ENCODE data around the gene TGFBR1.

Gene TGFBR1

DNA sequence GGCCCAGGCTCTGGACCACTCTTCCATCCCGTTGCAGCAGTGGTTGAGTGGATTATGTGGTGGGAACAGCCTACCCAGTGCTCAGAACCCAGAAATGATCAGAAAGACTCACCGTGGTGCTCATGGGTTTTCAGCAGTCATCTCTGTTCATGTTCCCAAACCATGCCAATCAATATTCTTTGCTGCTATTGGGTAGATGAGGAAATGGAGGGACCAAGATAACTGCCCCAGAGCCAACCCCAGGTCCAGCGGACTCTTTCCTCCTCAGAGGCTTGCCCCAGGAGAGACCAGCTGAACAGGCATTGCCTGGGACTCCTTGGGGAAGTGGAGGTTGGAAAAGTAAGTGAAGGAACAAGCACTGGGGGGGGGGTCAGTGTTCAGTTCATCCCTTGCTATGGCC lies 78.7 kb downstream of the TGFBR1 start:
- no peak overlapping the region for H3K27ac ChIP-seq (ENCODE audit: low read depth, low read length)
- no peaks in the 10 kb centered on the region for H3K36me3 ChIP-seq (ENCODE audit: control insufficient read depth in 5 of 5, insufficient read depth in 5 of 5, low read length in 5 of 5)
- H3K27me3 ChIP-seq (ENCODE audit: control insufficient read depth in 5 of 5, insufficient read depth in 4 of 5, low read length in 5 of 5): peaks cover 0 to 5% (median 0%) of the 10 kb centered on the region in 5 donors
- H3K9ac ChIP-seq (ENCODE audit: low read length in 5 of 5): no peak overlapping the region
- no peaks in the 10 kb centered on the region for H3K9me3 ChIP-seq (ENCODE audit: control insufficient read depth in 5 of 5, low read length in 5 of 5)
- H3K4me3 ChIP-seq (ENCODE audit: low read depth in 1 of 5, low read length in 5 of 5): no peak overlapping the region
- H3K4me1 ChIP-seq (ENCODE audit: control insufficient read depth in 5 of 5, insufficient read depth in 5 of 5, low read length in 5 of 5): peaks cover 4 to 10% (median 5%) of the 10 kb centered on the region in 5 donors

DNA sequence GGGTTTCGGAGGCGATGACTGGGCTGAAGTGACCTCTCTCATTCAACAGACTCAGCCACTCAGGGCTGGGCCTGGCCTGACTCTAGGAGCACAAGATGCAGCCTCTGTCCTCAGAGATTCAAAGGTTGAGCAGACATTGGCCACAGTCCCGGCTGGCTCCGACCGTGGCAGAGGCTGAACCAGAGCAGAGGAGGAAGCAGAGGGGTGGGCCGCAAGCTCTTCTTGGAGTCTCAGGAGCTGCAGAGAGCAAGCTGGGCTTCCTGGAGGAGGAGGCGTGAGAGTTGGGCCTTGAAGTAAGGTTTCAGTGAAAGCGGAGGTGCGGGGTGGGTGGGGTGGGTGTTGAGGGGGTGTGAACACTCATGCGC lies 79.2 kb downstream of the TGFBR1 start:
- Histone ChIP-seq H3K27ac (ENCODE audit: low read depth, low read length) (no peak overlapping the region), H3K36me3 (ENCODE audit: control insufficient read depth in 5 of 5, insufficient read depth in 5 of 5, low read length in 5 of 5) (no peaks in the 10 kb centered on the region), H3K4me1 (ENCODE audit: control insufficient read depth in 5 of 5, insufficient read depth in 5 of 5, low read length in 5 of 5) (peaks cover 4 to 10% (median 5%) of the 10 kb centered on the region in 5 donors), H3K27me3 (ENCODE audit: control insufficient read depth in 5 of 5, insufficient read depth in 4 of 5, low read length in 5 of 5) (peaks cover 0 to 10% (median 3%) of the 10 kb centered on the region in 5 donors), H3K9me3 (ENCODE audit: control insufficient read depth in 5 of 5, low read length in 5 of 5) (no peaks in the 10 kb centered on the region), H3K9ac (ENCODE audit: low read length in 5 of 5) (no peak overlapping the region), H3K4me3 (ENCODE audit: low read depth in 1 of 5, low read length in 5 of 5) (peak overlapping the region in 1 of 5 donors; percentile 2)

DNA sequence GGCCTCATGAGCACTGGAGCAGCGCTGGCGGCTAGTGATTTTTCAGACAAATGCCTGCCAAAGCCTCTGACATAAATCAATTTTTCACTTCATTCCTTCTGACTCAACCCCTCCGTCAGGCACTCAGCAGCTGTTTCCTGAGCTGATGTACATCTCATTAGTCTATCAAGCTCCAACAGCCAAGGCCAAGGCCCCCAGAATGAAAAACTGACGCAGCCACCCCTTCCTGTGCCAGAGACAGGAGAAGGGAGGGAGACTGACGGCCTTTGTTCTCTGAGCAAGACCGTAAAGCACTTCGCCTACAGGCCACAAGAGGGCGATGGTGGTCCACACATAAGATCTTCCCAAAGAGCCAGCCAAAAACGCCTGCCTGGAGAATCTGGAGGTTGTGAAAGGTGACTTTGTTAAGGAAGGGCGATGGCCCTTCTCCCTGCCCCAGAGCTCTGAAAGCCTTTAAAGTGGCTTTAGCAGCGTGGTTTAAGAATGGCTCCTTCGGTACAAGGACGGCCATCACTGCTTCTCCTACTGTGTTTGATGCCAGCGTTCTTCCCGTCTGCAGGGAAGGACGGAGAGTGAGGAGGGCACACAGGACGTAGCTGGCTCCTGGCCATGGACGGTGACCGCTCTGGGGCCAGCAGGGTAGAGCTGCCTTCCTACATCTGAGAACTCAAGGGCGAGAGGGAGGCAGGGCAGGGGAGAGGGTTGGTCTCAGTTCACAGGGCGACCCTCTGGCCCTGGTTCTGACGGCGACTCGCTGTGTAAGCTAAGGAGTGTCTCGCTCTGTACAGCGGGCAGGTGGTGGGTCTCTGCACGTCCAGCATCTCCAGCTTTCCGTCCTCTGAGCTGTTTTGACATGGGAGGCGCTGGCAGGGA lies 79.8 kb downstream of the TGFBR1 start:
- peak overlapping the region; percentile 33 to 69 (median 46) for H3K4me3 ChIP-seq (ENCODE audit: low read depth in 1 of 5, low read length in 5 of 5)
- H3K27ac ChIP-seq (ENCODE audit: low read depth, low read length): no peak overlapping the region
- H3K9ac ChIP-seq (ENCODE audit: low read length in 5 of 5): peak overlapping the region in 2 of 5 donors; percentile 4 to 49

GRCh38 chr9:99185348-99185632 lies 80.4 kb downstream of the TGFBR1 start:
- Histone ChIP-seq H3K36me3 (ENCODE audit: control insufficient read depth in 5 of 5, insufficient read depth in 5 of 5, low read length in 5 of 5) (no peaks in the 10 kb centered on the region), H3K4me3 (ENCODE audit: low read depth in 1 of 5, low read length in 5 of 5) (no peak overlapping the region), H3K9me3 (ENCODE audit: control insufficient read depth in 5 of 5, low read length in 5 of 5) (no peaks in the 10 kb centered on the region), H3K27ac (ENCODE audit: low read depth, low read length) (no peak overlapping the region), H3K9ac (ENCODE audit: low read length in 5 of 5) (no peak overlapping the region), H3K27me3 (ENCODE audit: control insufficient read depth in 5 of 5, insufficient read depth in 4 of 5, low read length in 5 of 5) (peaks cover 0 to 12% (median 7%) of the 10 kb centered on the region in 5 donors), H3K4me1 (ENCODE audit: control insufficient read depth in 5 of 5, insufficient read depth in 5 of 5, low read length in 5 of 5) (peaks cover 4 to 10% (median 5%) of the 10 kb centered on the region in 5 donors)

More for the DNA sequence above, 79.8 kb downstream of the TGFBR1 start:
- Histone ChIP-seq H3K36me3 (ENCODE audit: control insufficient read depth in 5 of 5, insufficient read depth in 5 of 5, low read length in 5 of 5) (no peaks in the 10 kb centered on the region), H3K27me3 (ENCODE audit: control insufficient read depth in 5 of 5, insufficient read depth in 4 of 5, low read length in 5 of 5) (peaks cover 0 to 12% (median 6%) of the 10 kb centered on the region in 5 donors), H3K9me3 (ENCODE audit: control insufficient read depth in 5 of 5, low read length in 5 of 5) (no peaks in the 10 kb centered on the region), H3K4me1 (ENCODE audit: control insufficient read depth in 5 of 5, insufficient read depth in 5 of 5, low read length in 5 of 5) (peaks cover 4 to 10% (median 5%) of the 10 kb centered on the region in 5 donors)

DNA sequence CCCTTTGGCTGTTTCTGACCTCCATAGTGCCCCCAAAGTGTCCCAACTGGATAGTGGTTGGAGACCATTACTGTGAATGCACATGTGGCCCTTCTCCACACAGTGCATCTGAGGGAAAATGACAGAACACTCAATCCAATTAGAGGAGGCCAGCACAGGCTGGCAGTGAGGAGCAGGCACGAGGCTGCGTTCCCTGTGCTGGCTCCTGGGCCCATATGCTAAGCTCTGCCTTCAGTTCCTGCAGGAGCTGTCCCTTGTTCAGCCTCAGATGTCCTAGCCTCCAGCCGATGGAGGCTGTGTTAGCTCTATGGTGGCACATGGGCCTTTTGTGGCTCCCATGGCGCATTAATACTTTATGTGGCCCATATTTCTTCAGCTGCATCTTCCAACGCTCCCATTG lies 81.0 kb downstream of the TGFBR1 start:
- H3K9me3 ChIP-seq (ENCODE audit: control insufficient read depth in 5 of 5, low read length in 5 of 5): peaks cover 0 to 3% (median 0%) of the 10 kb centered on the region in 5 donors
- H3K4me3 ChIP-seq (ENCODE audit: low read depth in 1 of 5, low read length in 5 of 5): no peak overlapping the region
- H3K36me3 ChIP-seq (ENCODE audit: control insufficient read depth in 5 of 5, insufficient read depth in 5 of 5, low read length in 5 of 5): no peaks in the 10 kb centered on the region
- H3K9ac ChIP-seq (ENCODE audit: low read length in 5 of 5): no peak overlapping the region
- no peak overlapping the region for H3K27ac ChIP-seq (ENCODE audit: low read depth, low read length)
- peaks cover 4 to 10% (median 5%) of the 10 kb centered on the region in 5 donors for H3K4me1 ChIP-seq (ENCODE audit: control insufficient read depth in 5 of 5, insufficient read depth in 5 of 5, low read length in 5 of 5)
- H3K27me3 ChIP-seq (ENCODE audit: control insufficient read depth in 5 of 5, insufficient read depth in 4 of 5, low read length in 5 of 5): peaks cover 0 to 14% (median 7%) of the 10 kb centered on the region in 5 donors

DNA sequence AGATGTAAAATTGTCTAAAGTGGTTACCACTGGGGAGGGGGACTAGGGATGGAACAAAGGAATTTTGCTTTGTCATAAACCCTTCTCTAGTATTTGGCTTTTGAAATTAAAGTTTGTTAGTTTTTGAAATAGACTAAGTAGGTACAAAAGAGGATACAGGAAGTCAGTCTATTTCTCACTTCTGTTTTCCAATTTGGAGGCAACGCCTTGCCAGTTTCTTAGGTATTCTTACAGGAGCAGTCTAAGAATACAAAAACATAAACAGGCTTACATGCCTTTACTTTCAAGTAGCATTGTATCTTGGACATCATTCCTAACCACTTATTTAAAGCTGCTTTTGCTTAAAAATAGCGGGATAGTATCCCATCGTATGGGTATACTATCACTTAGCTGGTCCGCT lies 82.4 kb downstream of the TGFBR1 start:
- Histone ChIP-seq H3K27me3 (ENCODE audit: control insufficient read depth in 5 of 5, insufficient read depth in 4 of 5, low read length in 5 of 5) (peaks cover 0 to 18% (median 7%) of the 10 kb centered on the region in 5 donors), H3K27ac (ENCODE audit: low read depth, low read length) (no peak overlapping the region), H3K9ac (ENCODE audit: low read length in 5 of 5) (no peak overlapping the region), H3K4me1 (ENCODE audit: control insufficient read depth in 5 of 5, insufficient read depth in 5 of 5, low read length in 5 of 5) (peaks cover 4 to 10% (median 5%) of the 10 kb centered on the region in 5 donors), H3K4me3 (ENCODE audit: low read depth in 1 of 5, low read length in 5 of 5) (no peak overlapping the region), H3K36me3 (ENCODE audit: control insufficient read depth in 5 of 5, insufficient read depth in 5 of 5, low read length in 5 of 5) (no peaks in the 10 kb centered on the region), H3K9me3 (ENCODE audit: control insufficient read depth in 5 of 5, low read length in 5 of 5) (peaks cover 0 to 3% (median 0%) of the 10 kb centered on the region in 5 donors)

DNA sequence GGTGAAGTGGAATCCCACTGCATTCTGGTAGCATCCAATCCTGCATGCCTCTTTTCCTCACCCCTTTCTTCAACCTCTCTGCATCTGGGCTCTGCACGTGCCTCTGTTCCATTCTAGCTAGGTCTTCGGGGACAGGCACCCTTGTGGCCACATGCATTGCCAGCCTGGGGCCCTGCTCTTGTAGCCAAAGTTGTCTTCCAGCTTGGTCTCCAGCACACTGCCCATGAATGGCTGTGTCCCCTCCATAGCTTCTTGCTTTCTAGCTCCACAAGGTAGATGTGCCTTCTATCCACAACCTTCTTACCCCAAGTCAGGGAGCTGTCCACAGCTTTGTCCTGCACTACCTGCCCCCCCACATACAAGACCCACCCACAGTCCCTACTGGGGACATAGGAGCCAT lies 84.3 kb downstream of the TGFBR1 start:
- H3K9ac ChIP-seq (ENCODE audit: low read length in 5 of 5): no peak overlapping the region
- H3K27ac ChIP-seq (ENCODE audit: low read depth, low read length): no peak overlapping the region
- H3K4me3 ChIP-seq (ENCODE audit: low read depth in 1 of 5, low read length in 5 of 5): no peak overlapping the region
- peaks cover 4 to 10% (median 5%) of the 10 kb centered on the region in 5 donors for H3K4me1 ChIP-seq (ENCODE audit: control insufficient read depth in 5 of 5, insufficient read depth in 5 of 5, low read length in 5 of 5)
- H3K27me3 ChIP-seq (ENCODE audit: control insufficient read depth in 5 of 5, insufficient read depth in 4 of 5, low read length in 5 of 5): peaks cover 0 to 18% (median 7%) of the 10 kb centered on the region in 5 donors
- no peaks in the 10 kb centered on the region for H3K36me3 ChIP-seq (ENCODE audit: control insufficient read depth in 5 of 5, insufficient read depth in 5 of 5, low read length in 5 of 5)
- peaks cover 0 to 3% (median 0%) of the 10 kb centered on the region in 5 donors for H3K9me3 ChIP-seq (ENCODE audit: control insufficient read depth in 5 of 5, low read length in 5 of 5)

DNA sequence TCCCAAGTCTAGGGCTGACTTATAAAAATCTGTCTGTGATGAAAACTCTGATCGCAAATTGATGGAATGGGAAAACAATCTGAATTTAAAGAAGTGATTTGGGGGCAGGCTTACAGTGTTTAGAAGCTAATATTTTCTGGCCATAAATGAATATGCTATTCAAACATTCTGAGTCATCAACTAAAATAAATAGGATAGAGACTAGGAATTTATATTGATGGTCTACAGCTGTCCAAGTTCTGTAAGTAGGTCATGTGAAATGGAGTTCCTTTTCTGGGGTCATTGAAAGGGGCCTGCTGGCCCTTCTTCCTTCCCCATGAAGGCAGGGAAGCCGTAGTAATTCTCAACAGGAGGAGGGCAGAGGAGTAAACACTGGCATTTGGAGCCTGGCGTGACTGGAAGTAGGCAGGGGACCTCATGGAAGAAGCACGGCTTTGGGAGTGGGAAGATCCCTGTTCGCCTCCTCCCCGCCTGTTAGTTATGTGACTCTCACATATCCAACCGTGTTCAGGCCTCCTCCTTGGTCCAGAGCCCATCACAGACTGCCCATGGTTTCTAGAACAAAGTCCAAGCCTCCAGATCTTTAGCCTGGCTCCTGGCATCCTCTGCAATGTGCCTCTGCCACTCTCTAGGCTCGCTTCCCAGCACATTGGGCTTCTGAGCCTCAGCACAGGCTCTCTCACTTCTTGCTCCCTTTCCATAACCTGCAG lies 85.1 kb downstream of the TGFBR1 start:
- H3K27ac ChIP-seq (ENCODE audit: low read depth, low read length): no peak overlapping the region
- H3K36me3 ChIP-seq (ENCODE audit: control insufficient read depth in 5 of 5, insufficient read depth in 5 of 5, low read length in 5 of 5): no peaks in the 10 kb centered on the region
- peaks cover 0 to 18% (median 7%) of the 10 kb centered on the region in 5 donors for H3K27me3 ChIP-seq (ENCODE audit: control insufficient read depth in 5 of 5, insufficient read depth in 4 of 5, low read length in 5 of 5)
- H3K4me1 ChIP-seq (ENCODE audit: control insufficient read depth in 5 of 5, insufficient read depth in 5 of 5, low read length in 5 of 5): peaks cover under 1 to 3% (median 1%) of the 10 kb centered on the region in 5 donors
- no peak overlapping the region for H3K4me3 ChIP-seq (ENCODE audit: low read depth in 1 of 5, low read length in 5 of 5)
- H3K9me3 ChIP-seq (ENCODE audit: control insufficient read depth in 5 of 5, low read length in 5 of 5): peaks cover 0 to 3% (median 0%) of the 10 kb centered on the region in 5 donors
- no peak overlapping the region for H3K9ac ChIP-seq (ENCODE audit: low read length in 5 of 5)

DNA sequence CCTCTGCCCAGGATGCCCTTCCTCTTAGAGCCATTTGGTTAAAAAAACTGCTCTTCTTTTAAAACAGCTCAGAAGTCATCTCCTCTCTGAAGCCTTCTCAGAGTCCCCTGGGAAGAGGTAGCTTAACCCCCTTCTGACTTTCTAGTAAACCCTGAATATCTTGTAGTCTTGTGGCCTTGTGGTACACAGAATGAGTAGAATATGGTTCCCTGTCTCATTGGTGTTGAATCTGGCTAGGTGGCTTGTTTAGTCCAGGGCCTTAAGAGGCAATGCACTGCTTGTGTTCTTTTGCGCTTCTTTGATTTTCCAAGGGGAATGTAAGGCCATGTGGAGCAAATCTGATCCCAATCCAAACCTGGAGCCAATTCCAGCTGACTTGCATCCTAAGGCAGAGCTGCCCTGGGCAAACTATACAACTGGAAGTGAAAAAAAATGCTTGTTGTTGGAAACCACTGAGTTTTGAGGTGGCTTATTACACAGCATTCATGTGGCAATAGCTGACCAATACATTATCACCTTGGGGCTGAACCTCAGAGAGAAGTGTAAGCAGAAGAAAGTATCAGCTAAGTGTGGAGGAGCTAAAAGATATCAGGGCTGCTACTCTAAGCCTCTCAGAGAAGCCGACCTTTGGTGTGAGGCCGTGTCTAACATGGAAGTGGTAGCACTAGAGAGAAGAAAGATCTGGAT lies 85.8 kb downstream of the TGFBR1 start:
- peaks cover 0 to 3% (median 0%) of the 10 kb centered on the region in 5 donors for H3K9me3 ChIP-seq (ENCODE audit: control insufficient read depth in 5 of 5, low read length in 5 of 5)

More for the DNA sequence above, 85.8 kb downstream of the TGFBR1 start:
- Histone ChIP-seq H3K27ac (ENCODE audit: low read depth, low read length) (no peak overlapping the region), H3K27me3 (ENCODE audit: control insufficient read depth in 5 of 5, insufficient read depth in 4 of 5, low read length in 5 of 5) (peaks cover 0 to 18% (median 7%) of the 10 kb centered on the region in 5 donors), H3K9ac (ENCODE audit: low read length in 5 of 5) (no peak overlapping the region), H3K4me3 (ENCODE audit: low read depth in 1 of 5, low read length in 5 of 5) (no peak overlapping the region), H3K4me1 (ENCODE audit: control insufficient read depth in 5 of 5, insufficient read depth in 5 of 5, low read length in 5 of 5) (no peaks in the 10 kb centered on the region), H3K36me3 (ENCODE audit: control insufficient read depth in 5 of 5, insufficient read depth in 5 of 5, low read length in 5 of 5) (no peaks in the 10 kb centered on the region)
